Body of pancreas (tissue), 4 donors: ENCODE results near the gene REXO4. TPM values are rescaled to one million over a fixed set of nuclear protein-coding genes. Genes with fewer than 3 reads are reported as not detected.

Source experiments
- ATAC-seq: fragments of 150-250 bp; one replicate; pipeline ENCODE4 v1.9.1; 2016
- DNase-seq, 4 donors: peaks; one replicate each; pipeline ENCODE4 v3.0.0-alpha.2; 2019
- H3K27ac ChIP-seq, 4 donors: fragments of 200-600 bp; sonication (generic); 1 replicate in 3 of 4; 2 replicates in 1 of 4; pipeline versions ENCODE4 v1.5.1 to v1.6.1; 2016 to 2019; ENCODE audit warnings: mild to moderate bottlenecking in 1 of 4, mixed read lengths in 1 of 4, moderate library complexity in 1 of 4
- H3K27me3 ChIP-seq, 2 donors: fragments of 200-600 bp; sonication (generic); one replicate each; pipeline ENCODE4 v1.6.0; 2016; ENCODE audit warnings: mild to moderate bottlenecking in 1 of 2
- H3K36me3 ChIP-seq, 2 donors: fragments of 200-600 bp; sonication (generic); replicated peaks in 1 of 2; 2 replicates each; pipeline ENCODE4 v1.5.1; 2016; ENCODE audit warnings: low read depth in 2 of 2; ENCODE audit not compliant: insufficient read depth in 1 of 2
- H3K4me1 ChIP-seq: fragments of 200-600 bp; sonication (generic); one replicate; pipeline ENCODE4 v1.6.0; 2016
- H3K4me3 ChIP-seq, 2 donors: fragments of 200-600 bp; sonication (generic); 1 replicate in 1 of 2; 2 replicates in 1 of 2; pipeline ENCODE4 v1.5.1; 2016 to 2019
- H3K9me3 ChIP-seq, 3 donors: fragments of 200-600 bp; sonication (generic); 1 replicate in 2 of 3; 2 replicates in 1 of 3; pipeline ENCODE4 v1.5.1; 2016
- POLR2A ChIP-seq, 3 donors: fragments of 450-650 bp; IDR thresholded peaks; one replicate each; pipeline ENCODE4 v1.6.1; 2016; ENCODE audit warnings: antibody characterized with exemption in 3 of 3, mild to moderate bottlenecking in 2 of 3
- WGBS, 2 donors: methylation state at CpG; one replicate each; pipeline ENCODE4 v1.1.5; 2017; 5-methylcytosine and 5-hydroxymethylcytosine counted together
- intact Hi-C: fragments of 100-400 bp; cut with DNase I; formaldehyde crosslinking; loops from one replicate; pipeline ENCODE4 v1.15.1; 2023
- total RNA-seq, 2 donors: library from RNA; depleted of rRNA; stranded (reverse); fragments of >200 nt; gene quantifications; one replicate each; pipeline ENCODE4 v1.1.0, GENCODE V29; 2016
- TF ChIP-seq, protein P1 (sequence below), 7 experiments: fragments of 450-650 bp in 4 of 7; fragments of 200-600 bp in 3 of 7; sonication (generic) in 3 of 7; IDR thresholded peaks; one replicate each; pipeline ENCODE4 v1.5.1; 2016 to 2019; ENCODE audit warnings: antibody characterized with exemption in 7 of 7

Gene REXO4
- total RNA-seq, 2 donors from 2014 or later = 15.6 to 21.8 TPM

DNA sequence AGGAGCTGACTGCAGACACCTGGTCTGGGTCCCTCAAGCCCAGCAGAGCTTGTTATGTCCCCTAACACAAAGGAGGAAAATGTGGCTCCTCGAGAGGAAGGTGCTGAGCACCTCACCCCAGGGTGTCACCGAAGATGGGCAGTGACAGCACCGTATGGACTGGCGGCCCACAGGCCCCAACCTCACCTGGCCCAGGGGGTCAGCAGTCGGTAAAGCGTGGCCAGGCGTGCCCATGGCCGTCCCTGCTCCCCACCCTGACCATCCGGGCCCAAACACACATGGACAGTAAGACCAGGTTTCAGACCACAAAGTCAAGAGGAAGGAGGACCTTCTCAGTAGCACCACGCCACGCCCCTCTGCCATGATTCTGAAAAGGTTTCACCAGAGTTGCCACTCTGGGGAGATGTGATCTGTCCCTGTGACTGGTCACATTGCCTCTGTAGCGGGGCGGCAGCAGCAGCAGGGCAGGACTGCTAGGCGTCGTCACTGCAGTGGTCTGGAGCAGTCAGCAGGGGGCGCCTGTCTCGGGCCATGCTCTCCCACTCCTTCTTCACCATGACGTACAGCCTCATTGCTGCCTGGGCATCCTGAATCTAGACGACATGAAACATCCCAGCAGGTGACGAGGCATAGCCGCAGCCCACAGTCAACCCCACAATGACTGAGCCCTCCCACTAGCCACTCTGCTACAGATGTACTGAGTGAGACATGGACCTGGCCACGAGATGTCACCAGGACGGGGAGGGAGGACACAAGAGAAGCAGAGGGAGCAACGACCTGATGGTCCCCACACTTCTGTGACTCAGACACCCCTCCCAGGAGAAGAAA lies 11.1 kb downstream of the REXO4 start:
- no peaks in the 10 kb centered on the region for H3K9me3 ChIP-seq
- TF ChIP-seq, protein P1, sequence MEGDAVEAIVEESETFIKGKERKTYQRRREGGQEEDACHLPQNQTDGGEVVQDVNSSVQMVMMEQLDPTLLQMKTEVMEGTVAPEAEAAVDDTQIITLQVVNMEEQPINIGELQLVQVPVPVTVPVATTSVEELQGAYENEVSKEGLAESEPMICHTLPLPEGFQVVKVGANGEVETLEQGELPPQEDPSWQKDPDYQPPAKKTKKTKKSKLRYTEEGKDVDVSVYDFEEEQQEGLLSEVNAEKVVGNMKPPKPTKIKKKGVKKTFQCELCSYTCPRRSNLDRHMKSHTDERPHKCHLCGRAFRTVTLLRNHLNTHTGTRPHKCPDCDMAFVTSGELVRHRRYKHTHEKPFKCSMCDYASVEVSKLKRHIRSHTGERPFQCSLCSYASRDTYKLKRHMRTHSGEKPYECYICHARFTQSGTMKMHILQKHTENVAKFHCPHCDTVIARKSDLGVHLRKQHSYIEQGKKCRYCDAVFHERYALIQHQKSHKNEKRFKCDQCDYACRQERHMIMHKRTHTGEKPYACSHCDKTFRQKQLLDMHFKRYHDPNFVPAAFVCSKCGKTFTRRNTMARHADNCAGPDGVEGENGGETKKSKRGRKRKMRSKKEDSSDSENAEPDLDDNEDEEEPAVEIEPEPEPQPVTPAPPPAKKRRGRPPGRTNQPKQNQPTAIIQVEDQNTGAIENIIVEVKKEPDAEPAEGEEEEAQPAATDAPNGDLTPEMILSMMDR (IDR thresholded peaks at IDR 0.05) = peak; percentile 81 to 92 (median 89)
- no peak for TF ChIP-seq POLR2A (IDR thresholded peaks at IDR 0.05)
- peak; percentile 79 to 81 (median 81) for DNase-seq
- no peaks in the 10 kb centered on the region for H3K27me3 ChIP-seq
- ATAC-seq = peak; percentile 86
- no peak overlapping the region for H3K27ac ChIP-seq
- H3K4me1 ChIP-seq = no peaks in the 10 kb centered on the region
- WGBS, 2 donors = 42 to 67% methylated on average over 9 to 24 of the region's 24 CpGs
- peaks cover 0 to 15% of the 10 kb centered on the region in 2 donors for H3K36me3 ChIP-seq
- intact Hi-C loops = loop anchor here (5.0 kb wide), 1 partner anchor 81 kb away; no protein-coding TSS in a partner anchor
- H3K4me3 ChIP-seq = no peak overlapping the region

DNA sequence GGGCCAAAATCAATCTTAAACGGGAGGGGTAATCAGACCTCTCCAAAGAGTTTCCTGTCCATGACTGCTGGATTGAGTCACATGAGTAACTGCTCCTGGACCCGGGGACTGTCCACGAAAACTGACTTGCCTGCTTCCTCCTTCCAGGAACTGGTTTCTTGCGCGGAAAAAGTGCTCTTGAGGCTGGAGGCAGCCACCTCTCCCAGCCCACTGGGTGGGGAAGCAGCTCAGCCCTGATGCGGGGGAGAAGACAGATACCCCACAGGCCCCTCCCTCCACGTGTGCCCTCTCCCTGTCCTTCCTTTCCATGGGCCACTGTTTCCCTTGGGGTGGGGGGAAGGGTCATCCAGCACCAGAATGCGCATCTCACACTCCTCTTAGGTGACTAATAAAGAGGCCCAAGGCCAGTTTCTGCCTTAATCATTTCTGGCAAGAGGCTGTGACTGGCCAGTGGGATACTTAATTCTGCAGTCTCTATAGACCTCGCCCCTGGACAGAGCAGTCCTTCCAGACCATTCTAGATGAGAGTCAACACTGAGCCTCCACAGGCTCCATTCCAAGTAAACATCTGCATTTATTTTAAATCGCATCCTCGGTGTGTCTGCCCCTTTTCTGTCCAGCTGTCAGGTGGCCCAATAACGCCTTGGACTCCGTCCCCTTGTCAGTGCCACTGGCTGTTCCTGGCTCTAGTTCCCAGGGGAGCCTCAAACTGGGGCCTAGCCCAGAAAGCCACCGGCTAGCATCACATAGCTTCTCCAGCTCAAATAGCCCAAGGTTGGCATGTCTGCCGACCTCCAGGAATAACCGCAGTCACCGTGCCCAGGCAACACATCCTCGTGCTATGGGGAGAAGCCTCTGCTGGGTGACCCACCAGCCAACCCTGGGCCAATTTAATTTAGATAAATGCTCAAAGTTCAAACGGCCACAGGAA lies 12.0 kb downstream of the REXO4 start:
- DNase-seq (no peak), ATAC-seq (no peak)

DNA sequence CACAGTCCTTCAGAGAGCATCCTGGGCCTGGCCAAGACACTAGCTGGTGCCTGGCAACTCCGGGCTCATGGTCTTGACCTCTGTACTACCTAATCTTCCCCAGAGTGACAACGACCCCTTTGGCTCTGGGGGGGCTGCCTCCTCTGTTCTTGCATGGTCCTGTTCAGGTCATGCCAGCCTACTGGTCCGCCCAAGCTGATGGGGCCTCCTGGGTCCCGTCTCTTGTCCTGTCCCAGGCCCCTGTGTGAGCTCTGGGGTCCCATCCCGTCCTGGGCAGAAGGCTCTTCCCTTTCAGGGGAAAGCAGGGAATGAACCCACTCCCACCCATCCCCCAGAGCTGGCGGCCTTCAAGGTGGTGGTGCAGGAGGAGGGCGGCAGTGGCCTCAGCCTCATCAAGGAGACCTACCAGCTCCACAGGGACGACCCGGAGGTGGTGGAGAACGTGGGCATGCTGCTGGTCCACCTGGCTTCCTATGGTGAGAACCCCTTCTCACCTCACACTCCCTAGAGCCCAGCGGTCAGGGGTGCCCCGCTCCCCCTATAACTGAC lies 13.3 kb downstream of the REXO4 start:
- no peak for TF ChIP-seq POLR2A (IDR thresholded peaks at IDR 0.05)
- TF ChIP-seq, protein P1 (IDR thresholded peaks at IDR 0.05) = no peak
- Histone ChIP-seq H3K27ac (no peak overlapping the region), H3K4me3 (no peak overlapping the region), H3K36me3 (peaks cover 0 to 5% of the 10 kb centered on the region in 2 donors), H3K9me3 (no peaks in the 10 kb centered on the region), H3K4me1 (no peaks in the 10 kb centered on the region), H3K27me3 (no peaks in the 10 kb centered on the region)
- intact Hi-C loops = loop anchor here (5.0 kb wide), 1 partner anchor 83 kb away; no protein-coding TSS in a partner anchor
- ATAC-seq (no peak), DNase-seq (no peak)
- WGBS, 2 donors = 73 to 75% methylated on average over 6 to 12 of the region's 12 CpGs

More for the DNA sequence above, 12.0 kb downstream of the REXO4 start:
- intact Hi-C loops = loop anchor here (5.0 kb wide), 1 partner anchor 82 kb away; no protein-coding TSS in a partner anchor
- H3K27ac ChIP-seq = peak overlapping the region in 1 of 4 donors; percentile 40
- WGBS, 2 donors = 76% methylated on average over 18 to 19 of the region's 19 CpGs
- TF ChIP-seq POLR2A (IDR thresholded peaks at IDR 0.05) = no peak
- H3K4me3 ChIP-seq = no peak overlapping the region
- H3K4me1 ChIP-seq = no peaks in the 10 kb centered on the region
- H3K27me3 ChIP-seq = no peaks in the 10 kb centered on the region
- H3K9me3 ChIP-seq = no peaks in the 10 kb centered on the region
- peaks cover 0 to 11% of the 10 kb centered on the region in 2 donors for H3K36me3 ChIP-seq

GRCh38 chr9:133403766-133404453 lies 13.9 kb downstream of the REXO4 start:
- ATAC-seq (peak; percentile 62), DNase-seq (peak; percentile 60 to 69 (median 65))
- Histone ChIP-seq H3K36me3 (peaks cover 0 to 3% of the 10 kb centered on the region in 2 donors), H3K4me1 (no peaks in the 10 kb centered on the region), H3K4me3 (no peak overlapping the region), H3K9me3 (no peaks in the 10 kb centered on the region), H3K27me3 (no peaks in the 10 kb centered on the region), H3K27ac (no peak overlapping the region)
- 63 to 64% methylated on average over 14 of the region's 16 CpGs for WGBS, 2 donors
- intact Hi-C loops = no loop called here
- TF ChIP-seq, protein P1 (IDR thresholded peaks at IDR 0.05) = peak; percentile 36 to 77 (median 65)
- no peak for TF ChIP-seq POLR2A (IDR thresholded peaks at IDR 0.05)
